Measurements from ENCODE around the gene CDKN1A.

Gene CDKN1A

GRCh38 chr6:36678488-36679042 is at the start of gene CDKN1A:
CDKN1A (plus strand) TSS chr6:36678714; CDS start chr6:36684102, 5,388 bp downstream.
- FAIRE-seq (peak; percentile 70), DNase-seq (ENCODE audit: extremely low spot score, insufficient read length, low read depth) (peak; percentile 62)

- FAIRE-seq (no peak), DNase-seq (ENCODE audit: extremely low spot score, insufficient read length, low read depth) (no peak)
Observed at GRCh38 chr6:36629784-36630183, 48.7 kb upstream of the CDKN1A start.

GRCh38 chr6:36631326-36632011 is 47.0 kb upstream of the CDKN1A start:
- no peak for DNase-seq (ENCODE audit: extremely low spot score, insufficient read length, low read depth)
- FAIRE-seq = no peak

- DNase-seq (ENCODE audit: extremely low spot score, insufficient read length, low read depth) (no peak), FAIRE-seq (no peak)
Observed at GRCh38 chr6:36633370-36633769, 45.1 kb upstream of the CDKN1A start.

GRCh38 chr6:36633915-36634314 is 44.6 kb upstream of the CDKN1A start:
- DNase-seq (ENCODE audit: extremely low spot score, insufficient read length, low read depth) (no peak), FAIRE-seq (no peak)

- FAIRE-seq (no peak), DNase-seq (ENCODE audit: extremely low spot score, insufficient read length, low read depth) (no peak)
Observed at GRCh38 chr6:36634317-36635108, 44.0 kb upstream of the CDKN1A start.

- no peak for DNase-seq (ENCODE audit: extremely low spot score, insufficient read length, low read depth)
- no peak for FAIRE-seq
Observed at GRCh38 chr6:36636283-36636682, 42.2 kb upstream of the CDKN1A start.

- DNase-seq (ENCODE audit: extremely low spot score, insufficient read length, low read depth) (no peak), FAIRE-seq (no peak)
Observed at GRCh38 chr6:36636687-36637418, 41.7 kb upstream of the CDKN1A start.

- no peak for FAIRE-seq
Observed at GRCh38 chr6:36638579-36638978, 39.9 kb upstream of the CDKN1A start.

GRCh38 chr6:36639171-36639808 is 39.2 kb upstream of the CDKN1A start:
- DNase-seq (ENCODE audit: extremely low spot score, insufficient read length, low read depth) (no peak), FAIRE-seq (no peak)

More at GRCh38 chr6:36638579-36638978, 39.9 kb upstream of the CDKN1A start:
- no peak for DNase-seq (ENCODE audit: extremely low spot score, insufficient read length, low read depth)

GRCh38 chr6:36641543-36641942 is 37.0 kb upstream of the CDKN1A start:
- DNase-seq (ENCODE audit: extremely low spot score, insufficient read length, low read depth) (no peak), FAIRE-seq (no peak)

- FAIRE-seq = no peak
- no peak for DNase-seq (ENCODE audit: extremely low spot score, insufficient read length, low read depth)
Observed at GRCh38 chr6:36642913-36643817, 35.3 kb upstream of the CDKN1A start.

- DNase-seq (ENCODE audit: extremely low spot score, insufficient read length, low read depth) (no peak), FAIRE-seq (no peak)
Observed at GRCh38 chr6:36643977-36644376, 34.5 kb upstream of the CDKN1A start.

GRCh38 chr6:36649086-36649485 is 29.4 kb upstream of the CDKN1A start:
- FAIRE-seq (no peak), DNase-seq (ENCODE audit: extremely low spot score, insufficient read length, low read depth) (no peak)

GRCh38 chr6:36649701-36650484 is 28.6 kb upstream of the CDKN1A start:
- DNase-seq (ENCODE audit: extremely low spot score, insufficient read length, low read depth) = no peak
- no peak for FAIRE-seq

GRCh38 chr6:36650848-36651478 is 27.6 kb upstream of the CDKN1A start:
- DNase-seq (ENCODE audit: extremely low spot score, insufficient read length, low read depth) (peak; percentile 51), FAIRE-seq (peak; percentile 71)

GRCh38 chr6:36651659-36652379 is 26.7 kb upstream of the CDKN1A start:
- DNase-seq (ENCODE audit: extremely low spot score, insufficient read length, low read depth) (no peak), FAIRE-seq (no peak)

All from GM18507 (cell line).